ENCODE results near the gene SPG11.

DNA sequence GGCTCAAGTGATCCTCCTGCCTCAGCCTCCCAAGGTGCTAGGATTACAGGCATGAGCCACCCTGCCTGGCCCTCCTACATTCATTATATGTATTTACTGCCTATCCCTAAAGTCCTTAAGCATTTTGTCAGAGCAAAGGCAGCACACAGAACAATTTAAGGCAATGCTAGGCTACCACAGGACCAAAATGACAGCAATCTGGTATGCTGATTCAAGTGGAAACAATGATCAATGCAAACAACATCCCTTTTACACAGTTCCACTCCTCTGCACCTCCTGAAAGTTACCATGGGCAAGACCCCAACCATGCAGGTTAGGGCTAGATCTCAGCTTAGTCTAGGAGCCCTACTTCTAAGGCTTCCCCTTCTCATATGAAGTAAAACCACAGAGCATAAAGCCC, 40.3 kb downstream of the SPG11 start:
- TF ChIP-seq, protein P1, sequence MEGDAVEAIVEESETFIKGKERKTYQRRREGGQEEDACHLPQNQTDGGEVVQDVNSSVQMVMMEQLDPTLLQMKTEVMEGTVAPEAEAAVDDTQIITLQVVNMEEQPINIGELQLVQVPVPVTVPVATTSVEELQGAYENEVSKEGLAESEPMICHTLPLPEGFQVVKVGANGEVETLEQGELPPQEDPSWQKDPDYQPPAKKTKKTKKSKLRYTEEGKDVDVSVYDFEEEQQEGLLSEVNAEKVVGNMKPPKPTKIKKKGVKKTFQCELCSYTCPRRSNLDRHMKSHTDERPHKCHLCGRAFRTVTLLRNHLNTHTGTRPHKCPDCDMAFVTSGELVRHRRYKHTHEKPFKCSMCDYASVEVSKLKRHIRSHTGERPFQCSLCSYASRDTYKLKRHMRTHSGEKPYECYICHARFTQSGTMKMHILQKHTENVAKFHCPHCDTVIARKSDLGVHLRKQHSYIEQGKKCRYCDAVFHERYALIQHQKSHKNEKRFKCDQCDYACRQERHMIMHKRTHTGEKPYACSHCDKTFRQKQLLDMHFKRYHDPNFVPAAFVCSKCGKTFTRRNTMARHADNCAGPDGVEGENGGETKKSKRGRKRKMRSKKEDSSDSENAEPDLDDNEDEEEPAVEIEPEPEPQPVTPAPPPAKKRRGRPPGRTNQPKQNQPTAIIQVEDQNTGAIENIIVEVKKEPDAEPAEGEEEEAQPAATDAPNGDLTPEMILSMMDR (IDR thresholded peaks at IDR 0.05) = no peak
- no peak for TF ChIP-seq POLR2AphosphoS5 (IDR thresholded peaks at IDR 0.05; ENCODE audit: low read depth, low read length)
- TF ChIP-seq SIN3A (IDR thresholded peaks at IDR 0.05; ENCODE audit: borderline replicate concordance, insufficient read depth, low read depth, low read length) = no peak
- TF ChIP-seq TCF7L2 (IDR thresholded peaks at IDR 0.05; ENCODE audit: low read depth, low read length) = no peak

Data from Panc1 (cell line).